ENCODE data around the gene LTO1. TPM values are rescaled to one million over a fixed set of nuclear protein-coding genes. Genes with fewer than 3 reads are reported as not detected.
A peak's percentile ranks its signal among the peaks of the same experiment; 100 is the strongest.

Gene LTO1
- total RNA-seq, 1 donor from 2014 or later = 20.0 TPM

DNA sequence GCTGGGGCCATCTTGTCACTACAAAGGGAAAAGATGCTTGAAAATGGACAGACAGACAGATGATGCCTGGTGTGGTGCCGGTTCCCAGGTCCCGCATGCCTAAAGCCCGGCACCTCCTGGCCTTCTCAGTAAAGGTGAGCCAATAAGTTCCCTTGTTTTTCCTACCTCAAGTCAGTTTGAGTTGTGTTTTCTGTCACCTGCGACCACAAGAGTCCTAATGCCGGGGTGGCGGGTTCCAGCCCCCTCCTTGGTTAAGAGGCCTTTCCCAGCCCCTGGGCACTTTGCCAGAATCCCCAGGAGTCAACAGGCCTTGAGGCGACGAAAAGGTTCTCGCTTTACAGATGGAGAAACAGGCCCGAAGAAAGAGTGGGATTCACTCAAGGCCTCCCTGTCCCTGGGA is 19.6 kb upstream of the LTO1 start:
- no peak overlapping the region for H3K27ac ChIP-seq (ENCODE audit: low read depth, low read length)
- Mint-ChIP-seq H3K27ac (ENCODE audit: unreplicated experiment) (no peak overlapping the region), H3K36me3 (ENCODE audit: low read depth, unreplicated experiment) (no peaks in the 10 kb centered on the region), H3K9me3 (ENCODE audit: unreplicated experiment) (no peaks in the 10 kb centered on the region), H3K27me3 (ENCODE audit: low read depth, unreplicated experiment) (peaks cover 40% of the 10 kb centered on the region), H3K4me3 (ENCODE audit: unreplicated experiment) (no peak overlapping the region), H3K4me1 (ENCODE audit: low read depth, unreplicated experiment) (peaks cover 2% of the 10 kb centered on the region)
- no peaks in the 10 kb centered on the region for H3K4me1 ChIP-seq (ENCODE audit: insufficient read depth, low read length)
- H3K4me2 ChIP-seq (ENCODE audit: low read length) = no peak overlapping the region
- DNase-seq (ENCODE audit: low read depth) = no peak
- TF ChIP-seq, protein P1, sequence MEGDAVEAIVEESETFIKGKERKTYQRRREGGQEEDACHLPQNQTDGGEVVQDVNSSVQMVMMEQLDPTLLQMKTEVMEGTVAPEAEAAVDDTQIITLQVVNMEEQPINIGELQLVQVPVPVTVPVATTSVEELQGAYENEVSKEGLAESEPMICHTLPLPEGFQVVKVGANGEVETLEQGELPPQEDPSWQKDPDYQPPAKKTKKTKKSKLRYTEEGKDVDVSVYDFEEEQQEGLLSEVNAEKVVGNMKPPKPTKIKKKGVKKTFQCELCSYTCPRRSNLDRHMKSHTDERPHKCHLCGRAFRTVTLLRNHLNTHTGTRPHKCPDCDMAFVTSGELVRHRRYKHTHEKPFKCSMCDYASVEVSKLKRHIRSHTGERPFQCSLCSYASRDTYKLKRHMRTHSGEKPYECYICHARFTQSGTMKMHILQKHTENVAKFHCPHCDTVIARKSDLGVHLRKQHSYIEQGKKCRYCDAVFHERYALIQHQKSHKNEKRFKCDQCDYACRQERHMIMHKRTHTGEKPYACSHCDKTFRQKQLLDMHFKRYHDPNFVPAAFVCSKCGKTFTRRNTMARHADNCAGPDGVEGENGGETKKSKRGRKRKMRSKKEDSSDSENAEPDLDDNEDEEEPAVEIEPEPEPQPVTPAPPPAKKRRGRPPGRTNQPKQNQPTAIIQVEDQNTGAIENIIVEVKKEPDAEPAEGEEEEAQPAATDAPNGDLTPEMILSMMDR (IDR thresholded peaks at IDR 0.05; ENCODE audit: insufficient read depth, low read depth, low read length) = no peak
- TF ChIP-seq EZH2 (IDR thresholded peaks at IDR 0.05; ENCODE audit: insufficient read depth, low read length) = no peak
- H3K9ac ChIP-seq (ENCODE audit: low read length) = no peak overlapping the region
- no peaks in the 10 kb centered on the region for H4K20me1 ChIP-seq (ENCODE audit: insufficient read depth, low read length)
- H3K4me3 ChIP-seq (ENCODE audit: insufficient read depth, low read depth, low read length) = no peak overlapping the region
- FAIRE-seq = no peak
- peaks cover 17% of the 10 kb centered on the region for H3K27me3 ChIP-seq (ENCODE audit: insufficient read depth, low read length)
- no peaks in the 10 kb centered on the region for H3K9me3 ChIP-seq (ENCODE audit: insufficient read depth, low read depth, low read length)
- H2AFZ ChIP-seq (ENCODE audit: low read depth, low read length) = no peak overlapping the region
- H3K36me3 ChIP-seq (ENCODE audit: insufficient read depth, low read length) = no peaks in the 10 kb centered on the region
- no peaks in the 10 kb centered on the region for H3K79me2 ChIP-seq (ENCODE audit: insufficient read depth, low read length)

DNA sequence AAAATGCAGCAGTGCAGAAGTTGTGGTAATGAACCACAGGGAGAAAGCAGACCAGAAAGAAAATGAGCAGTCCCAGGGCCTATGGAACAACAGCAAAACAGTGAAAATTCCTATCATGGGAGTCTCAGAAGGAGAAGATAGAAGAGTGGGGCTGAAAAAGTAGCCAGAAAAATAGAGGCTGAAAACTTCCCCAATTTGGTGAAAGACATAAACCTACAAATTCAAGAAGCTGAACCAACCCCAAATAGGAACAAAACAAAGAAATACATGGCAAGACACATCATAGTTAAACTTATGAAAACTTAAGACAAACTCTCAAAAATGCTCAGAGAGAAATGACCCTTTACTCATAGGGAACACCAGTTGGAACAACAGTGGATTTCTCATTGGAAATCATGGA is 17.3 kb upstream of the LTO1 start:
- Histone ChIP-seq H3K4me3 (ENCODE audit: insufficient read depth, low read depth, low read length) (no peak overlapping the region), H3K27ac (ENCODE audit: low read depth, low read length) (no peak overlapping the region), H3K9ac (ENCODE audit: low read length) (no peak overlapping the region), H3K9me3 (ENCODE audit: insufficient read depth, low read depth, low read length) (no peaks in the 10 kb centered on the region), H2AFZ (ENCODE audit: low read depth, low read length) (no peak overlapping the region), H3K79me2 (ENCODE audit: insufficient read depth, low read length) (no peaks in the 10 kb centered on the region), H3K27me3 (ENCODE audit: insufficient read depth, low read length) (peaks cover 17% of the 10 kb centered on the region), H4K20me1 (ENCODE audit: insufficient read depth, low read length) (no peaks in the 10 kb centered on the region), H3K36me3 (ENCODE audit: insufficient read depth, low read length) (no peaks in the 10 kb centered on the region), H3K4me2 (ENCODE audit: low read length) (no peak overlapping the region), H3K4me1 (ENCODE audit: insufficient read depth, low read length) (no peaks in the 10 kb centered on the region)
- Mint-ChIP-seq H3K27ac (ENCODE audit: unreplicated experiment) (peak overlapping the region; percentile 0), H3K4me3 (ENCODE audit: unreplicated experiment) (no peak overlapping the region), H3K36me3 (ENCODE audit: low read depth, unreplicated experiment) (no peaks in the 10 kb centered on the region), H3K9me3 (ENCODE audit: unreplicated experiment) (no peaks in the 10 kb centered on the region), H3K27me3 (ENCODE audit: low read depth, unreplicated experiment) (peaks cover 29% of the 10 kb centered on the region), H3K4me1 (ENCODE audit: low read depth, unreplicated experiment) (peaks cover 7% of the 10 kb centered on the region)
- TF ChIP-seq EZH2 (IDR thresholded peaks at IDR 0.05; ENCODE audit: insufficient read depth, low read length) = no peak
- TF ChIP-seq, protein P1 (IDR thresholded peaks at IDR 0.05; ENCODE audit: insufficient read depth, low read depth, low read length) = no peak
- DNase-seq (ENCODE audit: low read depth) (no peak), FAIRE-seq (no peak)

DNA sequence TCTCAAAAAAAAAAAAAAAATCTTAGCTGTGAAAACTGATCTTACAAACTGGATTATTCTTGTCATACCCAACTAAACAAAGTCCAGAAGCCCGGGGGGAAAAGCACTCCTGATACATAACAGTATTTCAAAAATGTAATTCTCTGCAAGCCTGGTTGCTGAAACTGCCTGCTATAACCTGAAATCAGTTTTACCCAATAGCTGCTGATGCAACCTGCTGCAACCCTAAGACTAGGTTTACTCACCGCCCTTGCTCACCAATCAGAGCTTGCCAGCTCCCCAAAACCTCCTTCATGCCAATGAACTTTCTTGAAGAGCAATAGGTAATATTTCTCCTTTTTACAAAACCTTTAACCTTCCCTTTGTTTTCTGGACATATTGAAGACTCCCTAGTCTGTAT is 16.3 kb upstream of the LTO1 start:
- FAIRE-seq (no peak), DNase-seq (ENCODE audit: low read depth) (no peak)
- H4K20me1 ChIP-seq (ENCODE audit: insufficient read depth, low read length) = no peaks in the 10 kb centered on the region
- H3K4me3 Mint-ChIP-seq (ENCODE audit: unreplicated experiment) = no peak overlapping the region
- H3K27ac ChIP-seq (ENCODE audit: low read depth, low read length) = no peak overlapping the region
- H3K9me3 ChIP-seq (ENCODE audit: insufficient read depth, low read depth, low read length) = no peaks in the 10 kb centered on the region
- no peaks in the 10 kb centered on the region for H3K9me3 Mint-ChIP-seq (ENCODE audit: unreplicated experiment)
- H3K4me1 Mint-ChIP-seq (ENCODE audit: low read depth, unreplicated experiment) = peaks cover 7% of the 10 kb centered on the region
- peak overlapping the region; percentile 41 for H3K27ac Mint-ChIP-seq (ENCODE audit: unreplicated experiment)
- peaks cover 17% of the 10 kb centered on the region for H3K27me3 ChIP-seq (ENCODE audit: insufficient read depth, low read length)
- no peaks in the 10 kb centered on the region for H3K79me2 ChIP-seq (ENCODE audit: insufficient read depth, low read length)
- peaks cover 20% of the 10 kb centered on the region for H3K27me3 Mint-ChIP-seq (ENCODE audit: low read depth, unreplicated experiment)
- no peak overlapping the region for H3K4me2 ChIP-seq (ENCODE audit: low read length)
- no peak overlapping the region for H3K4me3 ChIP-seq (ENCODE audit: insufficient read depth, low read depth, low read length)
- no peak overlapping the region for H2AFZ ChIP-seq (ENCODE audit: low read depth, low read length)
- no peaks in the 10 kb centered on the region for H3K36me3 Mint-ChIP-seq (ENCODE audit: low read depth, unreplicated experiment)
- no peak overlapping the region for H3K9ac ChIP-seq (ENCODE audit: low read length)
- no peaks in the 10 kb centered on the region for H3K36me3 ChIP-seq (ENCODE audit: insufficient read depth, low read length)
- TF ChIP-seq, protein P1 (IDR thresholded peaks at IDR 0.05; ENCODE audit: insufficient read depth, low read depth, low read length) = no peak
- TF ChIP-seq EZH2 (IDR thresholded peaks at IDR 0.05; ENCODE audit: insufficient read depth, low read length) = no peak
- H3K4me1 ChIP-seq (ENCODE audit: insufficient read depth, low read length) = no peaks in the 10 kb centered on the region
